Naive thymus-derived CD4-positive, alpha-beta T cell (primary cell): ENCODE measurements around the gene PACRG. TPM values are rescaled to one million over a fixed set of nuclear protein-coding genes. Genes with fewer than 3 reads are reported as not detected.

Experiments
- ATAC-seq: fragments of 150-1000 bp; cut with Tn5 transposase; 2 replicates; pipeline ENCODE4 v1.10.0; 2021; ENCODE audit warnings: mild to moderate bottlenecking, moderate library complexity
- CTCF ChIA-PET: fragments of 350-600 bp; sonication (Branson Sonifier 250); formaldehyde crosslinking; loops from one replicate; lab custom pipeline; 2021; ENCODE audit warnings: antibody characterized with exemption; lab: Charles Lee
- POLR2A ChIA-PET: fragments of 350-600 bp; sonication (Branson Sonifier 250); formaldehyde crosslinking; loops from one replicate; lab custom pipeline; 2021; ENCODE audit warnings: antibody characterized with exemption, inconsistent platforms; lab: Charles Lee
- DNase-seq, 9 donors: peaks; one replicate each; pipeline versions ENCODE4 v3.0.0 to v3.0.0-alpha.2; 2020 to 2022; ENCODE audit warnings: mixed read lengths in 1 of 9
- H3K27ac ChIP-seq: one replicate; pipeline ENCODE4 v1.7.0; 2013; ENCODE audit warnings: mild to moderate bottlenecking, low read depth, low read length, moderate library complexity
- H3K27me3 ChIP-seq, 2 donors: one replicate each; pipeline ENCODE4 v1.7.0; 2013; ENCODE audit warnings: low read length in 2 of 2, mild to moderate bottlenecking in 2 of 2, moderate library complexity in 2 of 2; ENCODE audit not compliant: control insufficient read depth in 2 of 2, insufficient read depth in 2 of 2
- H3K36me3 ChIP-seq, 3 experiments: 1 replicate in 2 of 3; 2 replicates in 1 of 3; pipeline ENCODE4 v1.7.0; 2013; ENCODE audit warnings: low read length in 3 of 3, mild to moderate bottlenecking in 3 of 3, moderate library complexity in 1 of 3; ENCODE audit not compliant: insufficient read depth in 3 of 3, control insufficient read depth in 2 of 3
- H3K4me1 ChIP-seq, 2 donors: one replicate each; pipeline ENCODE4 v1.7.0; 2013; ENCODE audit warnings: low read length in 2 of 2, mild to moderate bottlenecking in 2 of 2, moderate library complexity in 1 of 2; ENCODE audit not compliant: control insufficient read depth in 2 of 2, insufficient read depth in 2 of 2
- H3K4me3 ChIP-seq: 2 replicates; pipeline ENCODE4 v1.7.0; 2013; ENCODE audit warnings: mild to moderate bottlenecking, low read length
- H3K9me3 ChIP-seq, 3 experiments: 1 replicate in 2 of 3; 2 replicates in 1 of 3; pipeline ENCODE4 v1.7.0; 2013; ENCODE audit warnings: low read length in 3 of 3; ENCODE audit not compliant: control insufficient read depth in 2 of 3
- H3K27ac Mint-ChIP-seq, 9 donors: one replicate each; pipeline ENCODE4 v1.8.0; 2020 to 2022; ENCODE audit warnings: mixed read lengths in 9 of 9, mild to moderate bottlenecking in 8 of 9, moderate library complexity in 5 of 9, inconsistent platforms in 2 of 9
- H3K27me3 Mint-ChIP-seq, 5 donors: one replicate each; pipeline ENCODE4 v1.8.0; 2021 to 2022; ENCODE audit warnings: mixed read lengths in 5 of 5, mild to moderate bottlenecking in 1 of 5
- H3K36me3 Mint-ChIP-seq, 5 donors: one replicate each; pipeline ENCODE4 v1.8.0; 2020 to 2022; ENCODE audit warnings: mixed read lengths in 5 of 5, mild to moderate bottlenecking in 3 of 5, inconsistent platforms in 1 of 5
- H3K4me1 Mint-ChIP-seq, 7 donors: one replicate each; pipeline ENCODE4 v1.8.0; 2020 to 2022; ENCODE audit warnings: mixed read lengths in 7 of 7, mild to moderate bottlenecking in 3 of 7, inconsistent platforms in 1 of 7
- H3K4me3 Mint-ChIP-seq, 10 donors: one replicate each; pipeline ENCODE4 v1.8.0; 2020 to 2022; ENCODE audit warnings: mild to moderate bottlenecking in 10 of 10, mixed read lengths in 10 of 10, moderate library complexity in 6 of 10, inconsistent platforms in 2 of 10
- H3K9me3 Mint-ChIP-seq, 11 donors: one replicate each; pipeline ENCODE4 v1.8.0; 2020 to 2022; ENCODE audit warnings: mixed read lengths in 11 of 11, mild to moderate bottlenecking in 4 of 11, inconsistent platforms in 1 of 11, moderate library complexity in 1 of 11
- intact Hi-C, 2 donors: fragments of 100-400 bp; cut with micrococcal nuclease; formaldehyde crosslinking; loops; one replicate each; pipeline ENCODE4 v1.15.1; 2023
- polyA plus RNA-seq, 2 donors: library from polyadenylated mRNA; unstranded; fragments of 300-500 nt; fragmentation: Illumina TruSeq; gene quantifications; one replicate each; pipeline ENCODE4 v1.2.3, GENCODE V29; 2021
- total RNA-seq, 6 experiments: library from RNA in 5 of 6; stranded (reverse) in 5 of 6; gene quantifications; 1 replicate in 5 of 6; 2 replicates in 1 of 6; pipeline ENCODE4 v1.2.3 and lab custom pipeline; 2021 to 2026

PACRG gene
- total and polyA plus RNA-seq, 7 experiments from 2014 or later: 0.89 to 2.2 (median 1.5) TPM; not detected in 1

- intact Hi-C loops: no loop called here
- ChIA-PET POLR2A (no interaction called here), CTCF (no interaction called here)
- peaks cover 0 to 5% (median 0%) of the 10 kb centered on the region in 11 donors for H3K9me3 Mint-ChIP-seq
- H3K4me3 Mint-ChIP-seq: no peak overlapping the region
- H3K36me3 Mint-ChIP-seq: peaks cover 0 to 3% (median 0%) of the 10 kb centered on the region in 5 donors
- H3K27me3 ChIP-seq: no peaks in the 10 kb centered on the region
- H3K4me1 ChIP-seq: no peaks in the 10 kb centered on the region
- H3K4me3 ChIP-seq: no peak overlapping the region
- DNase-seq (no peak), ATAC-seq (no peak)
- no peak overlapping the region for H3K27ac Mint-ChIP-seq
- H3K9me3 ChIP-seq: no peaks in the 10 kb centered on the region
- H3K27ac ChIP-seq: no peak overlapping the region
- no peaks in the 10 kb centered on the region for H3K4me1 Mint-ChIP-seq
- no peaks in the 10 kb centered on the region for H3K36me3 ChIP-seq
- H3K27me3 Mint-ChIP-seq: peaks cover 1 to 42% (median 17%) of the 10 kb centered on the region in 5 donors
Measured at GRCh38 chr6:163151212-163151611, 423.4 kb downstream of the PACRG start.

DNA sequence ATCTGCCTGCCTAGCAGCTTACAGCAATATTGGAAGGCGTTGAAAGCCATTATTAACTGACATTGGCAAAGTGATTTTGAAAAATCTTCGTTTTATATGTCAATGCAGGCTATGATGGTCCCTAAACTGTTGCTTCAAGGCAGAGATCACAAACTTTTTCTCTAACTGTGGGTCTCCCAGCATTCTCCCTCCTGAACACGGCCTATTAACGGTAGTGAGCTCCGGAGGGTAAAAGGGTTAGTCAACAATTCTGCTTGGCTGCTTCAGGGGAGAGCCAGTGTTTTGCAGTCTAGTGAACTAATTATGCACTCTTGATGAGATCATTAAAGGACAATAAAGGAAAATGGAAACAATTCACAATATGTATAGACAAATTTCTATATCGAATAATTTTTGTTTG is 424.9 kb downstream of the PACRG start:
- H3K36me3 ChIP-seq: no peaks in the 10 kb centered on the region
- ATAC-seq: no peak
- Mint-ChIP-seq H3K4me1 (no peaks in the 10 kb centered on the region), H3K27ac (no peak overlapping the region), H3K4me3 (no peak overlapping the region), H3K36me3 (peaks cover 0 to 3% (median 0%) of the 10 kb centered on the region in 5 donors), H3K27me3 (peaks cover 1 to 45% (median 17%) of the 10 kb centered on the region in 5 donors), H3K9me3 (peaks cover 0 to 6% (median 0%) of the 10 kb centered on the region in 11 donors)
- H3K4me1 ChIP-seq: no peaks in the 10 kb centered on the region
- intact Hi-C loops: no loop called here
- ChIA-PET POLR2A (no interaction called here), CTCF (no interaction called here)
- H3K9me3 ChIP-seq: no peaks in the 10 kb centered on the region
- no peaks in the 10 kb centered on the region for H3K27me3 ChIP-seq
- no peak for DNase-seq
- no peak overlapping the region for H3K27ac ChIP-seq
- no peak overlapping the region for H3K4me3 ChIP-seq

GRCh38 chr6:163159110-163159509 is 431.3 kb downstream of the PACRG start:
- H3K27ac Mint-ChIP-seq: no peak overlapping the region
- Histone ChIP-seq H3K4me3 (no peak overlapping the region), H3K36me3 (no peaks in the 10 kb centered on the region), H3K27ac (no peak overlapping the region), H3K9me3 (no peaks in the 10 kb centered on the region), H3K4me1 (no peaks in the 10 kb centered on the region), H3K27me3 (no peaks in the 10 kb centered on the region)
- ATAC-seq: no peak
- intact Hi-C loops: no loop called here
- no peak overlapping the region for H3K4me3 Mint-ChIP-seq
- POLR2A ChIA-PET: no interaction called here
- no peaks in the 10 kb centered on the region for H3K4me1 Mint-ChIP-seq
- H3K27me3 Mint-ChIP-seq: peaks cover 0 to 22% (median 2%) of the 10 kb centered on the region in 5 donors
- peaks cover 0 to 6% (median 0%) of the 10 kb centered on the region in 11 donors for H3K9me3 Mint-ChIP-seq
- H3K36me3 Mint-ChIP-seq: no peaks in the 10 kb centered on the region
- no peak for DNase-seq
- CTCF ChIA-PET: interaction anchor here (1.2 kb wide), 1 partner anchor 12 kb away, joined by 4 read pairs; no protein-coding TSS in a partner anchor

DNA sequence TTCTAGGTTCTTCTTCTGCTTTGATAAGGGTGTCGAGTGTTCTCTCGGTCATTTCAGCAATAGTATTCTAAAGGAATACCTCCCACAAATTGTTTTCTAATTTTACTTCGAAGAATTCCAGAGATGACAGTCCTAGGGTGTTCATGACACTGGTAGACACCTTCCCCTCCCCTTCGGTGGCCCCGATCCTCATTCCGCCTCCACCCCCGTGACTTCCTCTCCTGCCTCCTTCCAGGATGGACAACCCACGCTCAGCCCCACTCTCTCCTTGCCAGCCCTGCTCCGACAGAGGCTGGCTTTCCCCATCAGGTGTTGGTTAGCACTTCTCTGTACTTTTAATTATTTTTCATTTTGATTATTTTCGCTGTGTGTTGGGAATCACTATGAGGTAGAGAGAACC is 431.9 kb downstream of the PACRG start:
- CTCF ChIA-PET: no interaction called here

DNA sequence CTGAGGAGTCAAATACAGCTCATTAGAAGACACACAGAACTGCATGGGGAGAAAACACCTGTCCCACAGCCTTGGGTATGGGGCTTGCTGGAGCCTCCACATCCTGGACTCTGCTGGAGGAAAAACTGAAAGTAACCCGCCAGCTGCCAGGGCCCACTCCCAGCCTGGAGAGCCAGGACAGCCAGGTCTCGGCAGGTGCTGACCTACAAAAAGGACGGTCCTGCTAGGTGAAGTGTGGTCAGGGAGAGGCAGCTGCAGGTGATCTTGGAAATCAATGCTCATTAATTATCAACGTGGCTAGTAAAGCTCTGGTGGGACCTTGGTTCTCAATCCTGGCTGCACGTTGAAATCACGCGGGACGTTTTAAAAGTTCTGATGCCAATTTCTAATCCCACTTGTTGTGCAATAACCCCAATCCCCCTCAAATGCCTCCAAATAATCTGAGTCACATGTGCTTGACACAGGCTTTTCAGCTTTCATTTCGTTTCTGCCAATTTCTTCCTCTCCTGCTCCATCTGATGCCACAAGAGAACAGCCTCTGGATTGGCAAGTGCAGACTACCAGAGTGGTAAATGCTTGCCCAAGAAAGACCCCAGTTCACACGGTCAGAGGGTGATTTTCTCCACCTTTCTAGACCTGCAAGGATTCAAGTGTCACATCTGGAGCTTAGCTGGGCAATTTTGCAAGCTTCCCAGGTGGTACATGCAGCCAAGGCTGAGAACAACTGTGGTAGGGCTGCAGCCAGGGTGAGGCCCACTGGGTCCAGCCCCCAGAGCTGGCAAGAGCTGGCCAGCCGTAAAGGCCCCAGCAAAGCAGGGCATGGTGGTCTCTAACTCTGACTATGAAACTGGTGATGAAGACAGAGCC is 434.5 kb downstream of the PACRG start:
- Histone ChIP-seq H3K36me3 (no peaks in the 10 kb centered on the region), H3K27me3 (no peaks in the 10 kb centered on the region), H3K4me3 (no peak overlapping the region), H3K27ac (no peak overlapping the region), H3K4me1 (no peaks in the 10 kb centered on the region), H3K9me3 (no peaks in the 10 kb centered on the region)
- Mint-ChIP-seq H3K4me3 (no peak overlapping the region), H3K9me3 (no peaks in the 10 kb centered on the region), H3K36me3 (no peaks in the 10 kb centered on the region), H3K4me1 (no peaks in the 10 kb centered on the region), H3K27me3 (peaks cover 0 to 22% (median 2%) of the 10 kb centered on the region in 5 donors), H3K27ac (no peak overlapping the region)
- ChIA-PET CTCF (interaction anchor here (1.3 kb wide), 1 partner anchor 9 kb away, joined by 5 read pairs; no protein-coding TSS in a partner anchor), POLR2A (no interaction called here)
- ATAC-seq (no peak), DNase-seq (no peak)
- intact Hi-C loops: no loop called here

More for the DNA sequence above, 431.9 kb downstream of the PACRG start:
- Histone ChIP-seq H3K27me3 (no peaks in the 10 kb centered on the region), H3K4me1 (no peaks in the 10 kb centered on the region), H3K4me3 (no peak overlapping the region), H3K27ac (no peak overlapping the region), H3K9me3 (no peaks in the 10 kb centered on the region), H3K36me3 (no peaks in the 10 kb centered on the region)
- Mint-ChIP-seq H3K9me3 (peaks cover 0 to 6% (median 0%) of the 10 kb centered on the region in 11 donors), H3K27me3 (peaks cover 0 to 22% (median 2%) of the 10 kb centered on the region in 5 donors), H3K4me3 (no peak overlapping the region), H3K4me1 (no peaks in the 10 kb centered on the region), H3K36me3 (no peaks in the 10 kb centered on the region), H3K27ac (no peak overlapping the region)
- POLR2A ChIA-PET: no interaction called here
- intact Hi-C loops: no loop called here
- DNase-seq (no peak), ATAC-seq (no peak)

- DNase-seq: no peak
- Mint-ChIP-seq H3K27ac (no peak overlapping the region), H3K4me1 (no peaks in the 10 kb centered on the region), H3K9me3 (no peaks in the 10 kb centered on the region), H3K36me3 (no peaks in the 10 kb centered on the region), H3K27me3 (peaks cover 0 to 22% (median 2%) of the 10 kb centered on the region in 5 donors), H3K4me3 (no peak overlapping the region)
- no peak for ATAC-seq
- Histone ChIP-seq H3K36me3 (no peaks in the 10 kb centered on the region), H3K27ac (no peak overlapping the region), H3K9me3 (no peaks in the 10 kb centered on the region), H3K27me3 (no peaks in the 10 kb centered on the region), H3K4me3 (no peak overlapping the region), H3K4me1 (no peaks in the 10 kb centered on the region)
- intact Hi-C loops: no loop called here
- ChIA-PET CTCF (interaction anchor here (1.3 kb wide), 1 partner anchor 8 kb away, joined by 5 read pairs; no protein-coding TSS in a partner anchor), POLR2A (no interaction called here)
Measured at GRCh38 chr6:163162874-163163213, 435.1 kb downstream of the PACRG start.
